B cell (primary cell): ENCODE data around the gene PBLD. TPM values are rescaled to one million over a fixed set of nuclear protein-coding genes. Genes with fewer than 3 reads are reported as not detected.

Experiments used
- ATAC-seq: fragments of 200-7000 bp; cut with Tn5 transposase; one replicate; pipeline ENCODE4 v1.10.0; 2021; ENCODE audit warnings: low read depth, mild to moderate bottlenecking, moderate number of reproducible peaks, moderate library complexity
- CTCF ChIA-PET: fragments of 350-600 bp; sonication (Branson Sonifier 250); formaldehyde crosslinking; loops from one replicate; lab custom pipeline; 2021; ENCODE audit warnings: antibody characterized with exemption, inconsistent platforms; lab: Charles Lee
- POLR2A ChIA-PET: fragments of 350-600 bp; sonication (Branson Sonifier 250); formaldehyde crosslinking; loops from one replicate; lab custom pipeline; 2021; ENCODE audit warnings: antibody characterized with exemption; lab: Charles Lee
- DNase-seq: peaks from one replicate; pipeline ENCODE4 v3.0.0; 2013
- H2AFZ ChIP-seq: 2 replicates; pipeline ENCODE4 v1.6.1; 2012; ENCODE audit warnings: mild to moderate bottlenecking, low read depth, low read length; ENCODE audit not compliant: insufficient read depth, poor library complexity, severe bottlenecking
- H3K27ac ChIP-seq, 2 donors: 1 replicate in 1 of 2; 2 replicates in 1 of 2; pipeline ENCODE4 v1.5.1; 2012 to 2013; ENCODE audit warnings: low read length in 2 of 2, mild to moderate bottlenecking in 2 of 2, moderate library complexity in 1 of 2
- H3K27me3 ChIP-seq, 4 experiments: fragments of 200-600 bp in 1 of 4; sonication (generic) in 1 of 4; replicated peaks in 1 of 4; 1 replicate in 2 of 4; 2 replicates in 2 of 4; pipeline versions ENCODE4 v1.6.1 to v1.7.0; 2013 to 2016; ENCODE audit warnings: low read length in 3 of 4, mild to moderate bottlenecking in 2 of 4, mixed read lengths in 1 of 4, moderate library complexity in 1 of 4; ENCODE audit not compliant: insufficient read depth in 4 of 4, control insufficient read depth in 3 of 4; ENCODE audit errors: control extremely low read depth in 1 of 4
- H3K36me3 ChIP-seq, 2 experiments: replicated peaks in 1 of 2; 1 replicate in 1 of 2; 2 replicates in 1 of 2; pipeline versions ENCODE4 v1.6.1 to v1.7.1; 2013; ENCODE audit warnings: low read length in 1 of 2; ENCODE audit not compliant: insufficient read depth in 2 of 2, control insufficient read depth in 1 of 2; ENCODE audit errors: control extremely low read depth in 1 of 2, extremely low read depth in 1 of 2
- H3K4me1 ChIP-seq, 2 donors: fragments of 200-600 bp in 1 of 2; sonication (generic) in 1 of 2; 1 replicate in 1 of 2; 2 replicates in 1 of 2; pipeline versions ENCODE4 v1.5.1 to v1.6.1; 2013 to 2017; ENCODE audit warnings: low read length in 2 of 2; ENCODE audit not compliant: control insufficient read depth in 2 of 2, insufficient read depth in 2 of 2
- H3K4me2 ChIP-seq: replicated peaks from 2 replicates; pipeline ENCODE3; 2012; ENCODE audit warnings: mild to moderate bottlenecking, low read depth, low read length; ENCODE audit not compliant: poor library complexity, severe bottlenecking
- H3K4me3 ChIP-seq, 5 experiments: fragments of 200-600 bp in 1 of 5; sonication (generic) in 1 of 5; 1 replicate in 3 of 5; 2 replicates in 2 of 5; pipeline versions ENCODE4 v1.5.1 to v1.7.0; 2011 to 2016; ENCODE audit warnings: low read length in 4 of 5, mild to moderate bottlenecking in 4 of 5, low read depth in 2 of 5, control low read depth in 1 of 5, moderate library complexity in 1 of 5; ENCODE audit not compliant: insufficient read depth in 1 of 5; ENCODE audit errors: control extremely low read depth in 1 of 5, extremely low read depth in 1 of 5
- H3K79me2 ChIP-seq: fragments of 200-600 bp; sonication (generic); one replicate; pipeline ENCODE4 v1.6.0; 2016; ENCODE audit warnings: low read length; ENCODE audit not compliant: control insufficient read depth, insufficient read depth
- H3K9ac ChIP-seq: fragments of 200-600 bp; sonication (generic); 2 replicates; pipeline ENCODE4 v1.6.1; 2017; ENCODE audit warnings: mild to moderate bottlenecking, low read length, moderate library complexity
- H3K9me3 ChIP-seq, 3 donors: one replicate each; pipeline versions ENCODE4 v1.6.1 to v1.7.1; 2013; ENCODE audit warnings: low read length in 2 of 3; ENCODE audit not compliant: control insufficient read depth in 2 of 3, insufficient read depth in 1 of 3; ENCODE audit errors: control extremely low read depth in 1 of 3
- H4K20me1 ChIP-seq: 2 replicates; pipeline ENCODE4 v1.6.0; 2012; ENCODE audit warnings: mild to moderate bottlenecking, low read length; ENCODE audit not compliant: insufficient read depth, control insufficient read depth, poor library complexity, severe bottlenecking
- H3K27ac Mint-ChIP-seq: one replicate; pipeline ENCODE4 v1.8.0; 2021; ENCODE audit warnings: mixed read lengths
- H3K27me3 Mint-ChIP-seq: one replicate; pipeline ENCODE4 v1.8.0; 2021; ENCODE audit warnings: mixed read lengths
- H3K4me1 Mint-ChIP-seq: one replicate; pipeline ENCODE4 v1.8.0; 2021; ENCODE audit warnings: mixed read lengths
- H3K4me3 Mint-ChIP-seq: one replicate; pipeline ENCODE4 v1.8.0; 2021; ENCODE audit warnings: mixed read lengths
- H3K9me3 Mint-ChIP-seq: one replicate; pipeline ENCODE4 v1.8.0; 2022; ENCODE audit warnings: mixed read lengths; ENCODE audit not compliant: insufficient read depth
- EZH2 ChIP-seq: IDR thresholded peaks from 2 replicates; pipeline ENCODE4 v1.6.1; 2012; ENCODE audit warnings: borderline replicate concordance, low read depth, mild to moderate bottlenecking, moderate library complexity, low read length; ENCODE audit not compliant: insufficient read depth, poor library complexity, severe bottlenecking
- WGBS: methylation state at CpG from one replicate; pipeline ENCODE4 v1.1.5; 2013; ENCODE audit warnings: missing lambda C conversion rate; ENCODE audit not compliant: insufficient coverage; 5-methylcytosine and 5-hydroxymethylcytosine counted together
- intact Hi-C: fragments of 100-400 bp; cut with micrococcal nuclease; formaldehyde crosslinking; loops from one replicate; pipeline ENCODE4 v1.10.0; 2022
- polyA plus RNA-seq: library from polyadenylated mRNA; depleted of rRNA; stranded (reverse); fragments of >200 nt; gene quantifications from 2 replicates; pipeline ENCODE4 v1.2.3, GENCODE V29; 2012
- total RNA-seq, 2 donors: library from RNA; stranded (reverse); fragments of 120-200 nt in 1 of 2; gene quantifications; 1 replicate in 1 of 2; 2 replicates in 1 of 2; pipeline versions ENCODE4 v1.2.3 to v1.2.4, GENCODE V29; 2013 to 2022
- TF ChIP-seq, protein P1 (sequence below): fragments of 200-600 bp; IDR thresholded peaks from one replicate; pipeline ENCODE4 v1.8.0; 2022; ENCODE audit warnings: antibody characterized with exemption, mild to moderate bottlenecking

Gene PBLD
- total and polyA plus RNA-seq, 2 donors (not counting 1 experiment from before 2014, with no cell fraction given), result 0.40 to 4.7 TPM

DNA sequence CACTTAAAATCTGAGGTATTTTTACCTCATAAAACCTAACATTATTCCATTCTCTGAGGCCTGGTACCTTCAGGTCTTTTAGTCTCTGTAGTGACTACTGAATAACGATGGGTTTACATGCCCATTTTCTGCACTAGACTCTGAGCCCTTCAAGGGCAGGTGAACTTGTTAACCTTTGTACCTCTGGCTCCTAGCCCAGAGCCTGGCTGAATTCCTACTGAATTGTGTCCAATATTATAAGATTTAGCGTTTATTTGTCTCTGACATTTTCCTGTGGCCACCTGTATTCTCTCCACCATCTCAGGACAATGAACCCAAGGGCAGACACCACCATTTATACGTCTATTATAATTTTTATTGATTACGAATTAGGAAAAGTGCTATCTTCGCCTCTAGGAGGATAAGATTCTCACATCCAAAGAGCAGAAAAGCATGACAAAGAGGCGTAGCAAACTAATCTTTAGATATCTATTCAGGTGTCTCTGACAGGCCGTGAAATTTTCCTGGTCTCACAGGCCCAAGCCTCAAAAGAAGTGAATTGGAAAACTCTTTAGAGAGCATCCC, 28.8 kb downstream of the PBLD start:
- Histone ChIP-seq H3K36me3 (no peaks in the 10 kb centered on the region), H3K4me3 (no peak overlapping the region), H3K27me3 (no peaks in the 10 kb centered on the region), H3K9ac (no peak overlapping the region), H3K4me2 (no peak overlapping the region), H3K27ac (no peak overlapping the region), H3K79me2 (no peaks in the 10 kb centered on the region), H2AFZ (no peak overlapping the region), H3K4me1 (peaks cover 24 to 26% of the 10 kb centered on the region in 2 donors), H4K20me1 (no peaks in the 10 kb centered on the region), H3K9me3 (no peaks in the 10 kb centered on the region)
- intact Hi-C loops, result loop anchor here (5.0 kb wide), 2 partner anchors 72 to 147 kb away; partner anchors contain the start of gene ATOH7
- CTCF ChIA-PET, result interaction anchor here (1.0 to 6.4 kb wide), 7 partner anchors 9 to 607 kb away, joined by 3 to 224 read pairs (median 51); partner anchors contain the start of genes HNRNPH3 and PBLD
- ATAC-seq (no peak), DNase-seq (no peak)
- peaks cover 26% of the 10 kb centered on the region for H3K4me1 Mint-ChIP-seq
- H3K4me3 Mint-ChIP-seq, result no peak overlapping the region
- H3K27ac Mint-ChIP-seq, result no peak overlapping the region
- WGBS, result 98% methylated on average over 4 of the region's 7 CpGs
- H3K27me3 Mint-ChIP-seq, result no peaks in the 10 kb centered on the region
- H3K9me3 Mint-ChIP-seq, result no peaks in the 10 kb centered on the region
- no peak for TF ChIP-seq EZH2
- TF ChIP-seq, protein P1, sequence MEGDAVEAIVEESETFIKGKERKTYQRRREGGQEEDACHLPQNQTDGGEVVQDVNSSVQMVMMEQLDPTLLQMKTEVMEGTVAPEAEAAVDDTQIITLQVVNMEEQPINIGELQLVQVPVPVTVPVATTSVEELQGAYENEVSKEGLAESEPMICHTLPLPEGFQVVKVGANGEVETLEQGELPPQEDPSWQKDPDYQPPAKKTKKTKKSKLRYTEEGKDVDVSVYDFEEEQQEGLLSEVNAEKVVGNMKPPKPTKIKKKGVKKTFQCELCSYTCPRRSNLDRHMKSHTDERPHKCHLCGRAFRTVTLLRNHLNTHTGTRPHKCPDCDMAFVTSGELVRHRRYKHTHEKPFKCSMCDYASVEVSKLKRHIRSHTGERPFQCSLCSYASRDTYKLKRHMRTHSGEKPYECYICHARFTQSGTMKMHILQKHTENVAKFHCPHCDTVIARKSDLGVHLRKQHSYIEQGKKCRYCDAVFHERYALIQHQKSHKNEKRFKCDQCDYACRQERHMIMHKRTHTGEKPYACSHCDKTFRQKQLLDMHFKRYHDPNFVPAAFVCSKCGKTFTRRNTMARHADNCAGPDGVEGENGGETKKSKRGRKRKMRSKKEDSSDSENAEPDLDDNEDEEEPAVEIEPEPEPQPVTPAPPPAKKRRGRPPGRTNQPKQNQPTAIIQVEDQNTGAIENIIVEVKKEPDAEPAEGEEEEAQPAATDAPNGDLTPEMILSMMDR, result no peak
- POLR2A ChIA-PET, result no interaction called here

DNA sequence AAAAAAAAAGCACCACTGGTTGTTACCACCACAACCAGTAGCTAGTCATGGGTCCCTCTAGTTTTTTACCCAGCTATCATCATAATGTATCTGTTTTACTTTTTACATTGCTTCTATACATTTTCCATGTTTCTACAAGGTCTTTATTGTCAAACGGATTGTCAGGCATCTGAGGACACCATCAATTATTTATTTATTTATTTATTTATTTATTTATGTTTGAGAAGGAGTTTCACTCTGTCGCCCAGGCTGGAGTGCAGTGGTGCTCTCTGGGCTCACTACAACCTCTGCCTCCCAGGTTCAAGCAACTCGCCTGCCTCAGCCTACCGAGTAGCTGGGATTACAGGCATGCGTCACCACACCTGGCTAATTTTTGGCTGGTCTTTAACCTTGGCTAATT, 29.9 kb downstream of the PBLD start:
- ATAC-seq, result no peak
- ChIA-PET POLR2A (interaction anchor here (1.4 to 2.1 kb wide), 2 partner anchors 29 to 228 kb away, joined by 4 to 6 read pairs; partner anchors contain the start of genes HERC4 and HNRNPH3), CTCF (interaction anchor here (0.6 to 6.4 kb wide), 24 partner anchors 9 to 636 kb away, joined by 3 to 224 read pairs (median 6); partner anchors contain the start of genes ATOH7, HNRNPH3, PBLD and RUFY2)
- intact Hi-C loops, result loop anchor here (1.0 to 5.0 kb wide), 5 partner anchors 71 to 515 kb away; partner anchors contain the start of gene ATOH7
- Histone ChIP-seq H3K9me3 (no peaks in the 10 kb centered on the region), H3K36me3 (no peaks in the 10 kb centered on the region), H2AFZ (no peak overlapping the region), H3K4me3 (no peak overlapping the region), H3K4me1 (peaks cover 24 to 26% of the 10 kb centered on the region in 2 donors), H3K27ac (no peak overlapping the region), H3K4me2 (no peak overlapping the region), H3K27me3 (no peaks in the 10 kb centered on the region), H3K79me2 (no peaks in the 10 kb centered on the region), H3K9ac (no peak overlapping the region), H4K20me1 (no peaks in the 10 kb centered on the region)
- DNase-seq, result no peak
- no peak for TF ChIP-seq EZH2
- TF ChIP-seq, protein P1, result no peak
- Mint-ChIP-seq H3K4me3 (no peak overlapping the region), H3K27me3 (no peaks in the 10 kb centered on the region), H3K27ac (no peak overlapping the region), H3K4me1 (peaks cover 26% of the 10 kb centered on the region), H3K9me3 (no peaks in the 10 kb centered on the region)
- WGBS, result 100% methylated on average over 2 of the region's 5 CpGs
